ENCODE measurements around the gene LENEP. TPM values are rescaled to one million over a fixed set of nuclear protein-coding genes. Genes with fewer than 3 reads are reported as not detected.
A peak's percentile ranks its signal among the peaks of the same experiment; 100 is the strongest.

LENEP gene
- total RNA-seq, 1 donor from 2014 or later: not detected

GRCh38 chr1:155001675-155002463, 8.5 kb downstream of the LENEP start:
- H2AFZ ChIP-seq (ENCODE audit: low read depth, low read length): peak overlapping the region; percentile 82
- H3K79me2 ChIP-seq (ENCODE audit: insufficient read depth, low read length): peaks cover 31% of the 10 kb centered on the region
- FAIRE-seq: no peak

GRCh38 chr1:155002464-155003226, 9.3 kb downstream of the LENEP start, which contains the start of gene ZBTB7B:
Gene ZBTB7B (plus strand): TSS chr1:155002802. CDS start chr1:155014661, 11,859 bp downstream.
- Histone ChIP-seq H4K20me1 (ENCODE audit: insufficient read depth, low read length) (peaks cover 20% of the 10 kb centered on the region), H3K79me2 (ENCODE audit: insufficient read depth, low read length) (peaks cover 39% of the 10 kb centered on the region), H3K4me1 (ENCODE audit: insufficient read depth, low read length) (peaks cover 29% of the 10 kb centered on the region), H3K9me3 (ENCODE audit: insufficient read depth, low read depth, low read length) (no peaks in the 10 kb centered on the region), H2AFZ (ENCODE audit: low read depth, low read length) (peak within 1 kb of the TSS; percentile 82), H3K9ac (ENCODE audit: low read length) (peak within 1 kb of the TSS; percentile 86), H3K27ac (ENCODE audit: low read depth, low read length) (peak within 1 kb of the TSS; percentile 65), H3K4me3 (ENCODE audit: insufficient read depth, low read depth, low read length) (peak within 1 kb of the TSS; percentile 81), H3K27me3 (ENCODE audit: insufficient read depth, low read length) (no peaks in the 10 kb centered on the region), H3K36me3 (ENCODE audit: insufficient read depth, low read length) (no peaks in the 10 kb centered on the region), H3K4me2 (ENCODE audit: low read length) (peak within 1 kb of the TSS; percentile 93)
- Mint-ChIP-seq H3K4me3 (ENCODE audit: unreplicated experiment) (peak within 1 kb of the TSS; percentile 97), H3K36me3 (ENCODE audit: low read depth, unreplicated experiment) (peaks cover 3% of the 10 kb centered on the region), H3K27me3 (ENCODE audit: low read depth, unreplicated experiment) (no peaks in the 10 kb centered on the region), H3K27ac (ENCODE audit: unreplicated experiment) (peak within 1 kb of the TSS; percentile 93), H3K9me3 (ENCODE audit: unreplicated experiment) (no peaks in the 10 kb centered on the region), H3K4me1 (ENCODE audit: low read depth, unreplicated experiment) (peaks cover 17% of the 10 kb centered on the region)
- DNase-seq (ENCODE audit: low read depth) (no peak), FAIRE-seq (no peak)
- TF ChIP-seq CTCF (IDR thresholded peaks at IDR 0.05; ENCODE audit: insufficient read depth, low read depth, low read length): no peak
- no peak for TF ChIP-seq EZH2 (IDR thresholded peaks at IDR 0.05; ENCODE audit: insufficient read depth, low read length)

More at GRCh38 chr1:155001675-155002463, 8.5 kb downstream of the LENEP start:
- Mint-ChIP-seq H3K27me3 (ENCODE audit: low read depth, unreplicated experiment) (no peaks in the 10 kb centered on the region), H3K27ac (ENCODE audit: unreplicated experiment) (peak overlapping the region; percentile 53), H3K4me1 (ENCODE audit: low read depth, unreplicated experiment) (peaks cover 20% of the 10 kb centered on the region), H3K9me3 (ENCODE audit: unreplicated experiment) (no peaks in the 10 kb centered on the region), H3K36me3 (ENCODE audit: low read depth, unreplicated experiment) (peaks cover 3% of the 10 kb centered on the region), H3K4me3 (ENCODE audit: unreplicated experiment) (peak overlapping the region; percentile 89)
- peak; percentile 96 for DNase-seq (ENCODE audit: low read depth)
- H3K4me2 ChIP-seq (ENCODE audit: low read length): peak overlapping the region; percentile 92
- peak overlapping the region; percentile 65 for H3K27ac ChIP-seq (ENCODE audit: low read depth, low read length)
- H4K20me1 ChIP-seq (ENCODE audit: insufficient read depth, low read length): peaks cover 12% of the 10 kb centered on the region
- peak overlapping the region; percentile 78 for H3K9ac ChIP-seq (ENCODE audit: low read length)
- H3K9me3 ChIP-seq (ENCODE audit: insufficient read depth, low read depth, low read length): no peaks in the 10 kb centered on the region
- TF ChIP-seq CTCF (IDR thresholded peaks at IDR 0.05; ENCODE audit: insufficient read depth, low read depth, low read length): no peak
- TF ChIP-seq EZH2 (IDR thresholded peaks at IDR 0.05; ENCODE audit: insufficient read depth, low read length): no peak
- peak overlapping the region; percentile 65 for H3K4me3 ChIP-seq (ENCODE audit: insufficient read depth, low read depth, low read length)
- H3K4me1 ChIP-seq (ENCODE audit: insufficient read depth, low read length): peaks cover 29% of the 10 kb centered on the region
- H3K36me3 ChIP-seq (ENCODE audit: insufficient read depth, low read length): no peaks in the 10 kb centered on the region
- H3K27me3 ChIP-seq (ENCODE audit: insufficient read depth, low read length): no peaks in the 10 kb centered on the region
